ENCODE data around the gene BET1L.

The BET1L gene

DNA sequence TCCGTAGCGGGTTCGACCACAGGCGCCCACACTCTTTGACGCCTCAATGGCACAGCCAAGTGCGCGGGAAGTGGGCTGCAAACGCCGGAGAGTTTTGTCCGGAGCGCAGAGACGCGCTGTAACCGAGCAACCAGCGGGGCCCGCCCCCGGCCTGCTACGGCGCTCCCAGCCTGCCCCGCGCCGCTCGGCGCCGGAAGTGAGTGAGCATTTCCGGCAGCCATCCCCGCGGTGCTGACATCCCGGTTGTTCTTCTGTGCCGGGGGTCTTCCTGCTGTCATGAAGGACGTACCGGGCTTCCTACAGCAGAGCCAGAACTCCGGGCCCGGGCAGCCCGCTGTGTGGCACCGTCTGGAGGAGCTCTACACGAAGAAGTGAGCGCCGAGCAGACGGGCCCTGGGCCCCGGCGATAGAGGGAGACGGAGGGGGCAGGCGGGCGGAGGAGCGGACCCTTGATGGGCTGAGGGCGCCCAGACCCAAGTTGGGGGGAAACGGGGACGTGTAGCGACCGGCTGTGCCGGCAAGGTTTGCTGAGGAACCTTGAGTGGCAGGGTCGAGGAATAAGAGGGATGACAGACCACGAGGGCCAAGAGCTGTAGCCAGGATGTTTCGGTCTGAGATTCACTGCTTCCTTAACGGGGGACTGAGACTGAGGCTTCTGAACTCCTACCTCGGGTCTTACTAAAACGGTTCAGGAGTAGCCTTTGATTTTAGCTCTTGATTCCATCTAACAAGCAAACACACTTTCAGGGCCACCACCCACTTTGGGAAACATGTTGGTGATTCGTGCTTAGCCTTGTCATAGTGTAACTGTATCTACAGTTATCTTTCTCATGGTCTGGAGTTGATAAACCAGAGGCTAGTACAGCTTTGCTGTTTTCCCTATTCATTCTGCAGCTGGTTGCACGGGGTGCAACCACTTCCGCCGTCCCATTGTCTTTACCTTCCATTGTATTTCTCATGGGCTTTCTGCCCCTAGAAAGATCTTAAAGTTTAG lies 29.9 kb upstream of the BET1L start, which contains the start of gene PSMD13:
Gene PSMD13 (plus strand): TSS at position 203 of the 994 bp plus-strand sequence. CDS start 74 bp downstream, at position 277.
- H3K27me3 Mint-ChIP-seq (ENCODE audit: low read depth), result no peaks in the 10 kb centered on the region
- peaks cover 20% of the 10 kb centered on the region for H3K36me3 Mint-ChIP-seq (ENCODE audit: low read depth)
- peak; percentile 92 for DNase-seq (ENCODE audit: low spot score)
- no peaks in the 10 kb centered on the region for H3K9me3 Mint-ChIP-seq
- peaks cover 39% of the 10 kb centered on the region for H3K4me1 Mint-ChIP-seq (ENCODE audit: low read depth)
- H3K4me3 Mint-ChIP-seq, result peak within 1 kb of the TSS; percentile 98
- H3K27ac Mint-ChIP-seq, result peak within 1 kb of the TSS; percentile 99

DNA sequence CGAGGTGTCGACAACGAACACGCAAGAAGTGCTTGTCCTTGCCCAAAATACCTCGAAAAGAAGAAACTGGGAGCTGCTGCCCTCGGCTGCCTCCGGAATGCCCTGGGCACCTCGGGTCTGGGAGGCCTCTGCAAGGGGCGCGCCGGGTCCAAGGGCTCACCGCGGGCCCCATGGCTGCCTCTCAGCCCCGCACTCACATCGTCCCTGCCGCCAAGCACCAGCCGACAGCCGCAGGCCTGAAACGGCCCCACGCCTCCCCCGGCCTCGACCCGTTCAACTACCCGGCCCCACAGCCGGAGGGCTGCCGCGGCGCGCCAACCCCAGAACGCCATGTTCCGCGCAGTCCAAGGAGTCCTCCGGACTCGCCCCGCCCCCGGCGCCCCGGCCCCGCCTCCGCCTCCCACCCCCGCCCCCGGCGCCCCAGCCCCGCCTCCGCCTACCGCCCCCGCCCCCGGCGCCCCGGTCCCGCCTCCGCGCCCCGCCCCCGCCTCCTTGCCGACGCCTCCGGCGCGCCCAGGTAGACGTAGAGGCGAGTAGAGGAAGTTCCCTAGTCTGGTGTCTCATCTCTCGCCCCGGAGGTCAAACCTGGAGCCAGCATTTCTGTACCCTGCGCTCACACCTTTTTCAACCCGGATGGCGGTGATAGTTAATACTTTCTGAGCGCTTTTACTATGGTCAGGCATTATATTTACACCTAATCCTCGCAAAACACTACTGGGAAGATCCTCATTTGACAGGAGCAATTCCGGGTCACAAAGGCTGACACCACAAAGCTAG lies 29.0 kb upstream of the BET1L start, which contains the start of gene SIRT3:
Gene SIRT3 (minus strand): TSS at position 346 of the 777 bp plus-strand sequence. CDS start 14 bp downstream, at position 332.
- Mint-ChIP-seq H3K36me3 (ENCODE audit: low read depth) (peaks cover 11% of the 10 kb centered on the region), H3K27ac (peak within 1 kb of the TSS; percentile 99), H3K4me1 (ENCODE audit: low read depth) (peaks cover 32% of the 10 kb centered on the region), H3K9me3 (no peaks in the 10 kb centered on the region), H3K27me3 (ENCODE audit: low read depth) (no peaks in the 10 kb centered on the region), H3K4me3 (peak within 1 kb of the TSS; percentile 98)
- DNase-seq (ENCODE audit: low spot score), result peak; percentile 77

- DNase-seq (ENCODE audit: low spot score), result no peak
- peak overlapping the region; percentile 90 for H3K4me3 Mint-ChIP-seq
- peaks cover 9% of the 10 kb centered on the region for H3K36me3 Mint-ChIP-seq (ENCODE audit: low read depth)
- peak overlapping the region; percentile 85 for H3K27ac Mint-ChIP-seq
- no peaks in the 10 kb centered on the region for H3K9me3 Mint-ChIP-seq
- no peaks in the 10 kb centered on the region for H3K27me3 Mint-ChIP-seq (ENCODE audit: low read depth)
- H3K4me1 Mint-ChIP-seq (ENCODE audit: low read depth), result peaks cover 31% of the 10 kb centered on the region
Observed at GRCh38 chr11:235609-235996, 28.4 kb upstream of the BET1L start.

- no peaks in the 10 kb centered on the region for H3K27me3 Mint-ChIP-seq (ENCODE audit: low read depth)
- DNase-seq (ENCODE audit: low spot score), result no peak
- H3K9me3 Mint-ChIP-seq, result no peaks in the 10 kb centered on the region
- H3K4me3 Mint-ChIP-seq, result peak overlapping the region; percentile 90
- peaks cover 28% of the 10 kb centered on the region for H3K4me1 Mint-ChIP-seq (ENCODE audit: low read depth)
- peak overlapping the region; percentile 85 for H3K27ac Mint-ChIP-seq
- peaks cover 6% of the 10 kb centered on the region for H3K36me3 Mint-ChIP-seq (ENCODE audit: low read depth)
Observed at GRCh38 chr11:235180-235579, 28.0 kb upstream of the BET1L start.

DNA sequence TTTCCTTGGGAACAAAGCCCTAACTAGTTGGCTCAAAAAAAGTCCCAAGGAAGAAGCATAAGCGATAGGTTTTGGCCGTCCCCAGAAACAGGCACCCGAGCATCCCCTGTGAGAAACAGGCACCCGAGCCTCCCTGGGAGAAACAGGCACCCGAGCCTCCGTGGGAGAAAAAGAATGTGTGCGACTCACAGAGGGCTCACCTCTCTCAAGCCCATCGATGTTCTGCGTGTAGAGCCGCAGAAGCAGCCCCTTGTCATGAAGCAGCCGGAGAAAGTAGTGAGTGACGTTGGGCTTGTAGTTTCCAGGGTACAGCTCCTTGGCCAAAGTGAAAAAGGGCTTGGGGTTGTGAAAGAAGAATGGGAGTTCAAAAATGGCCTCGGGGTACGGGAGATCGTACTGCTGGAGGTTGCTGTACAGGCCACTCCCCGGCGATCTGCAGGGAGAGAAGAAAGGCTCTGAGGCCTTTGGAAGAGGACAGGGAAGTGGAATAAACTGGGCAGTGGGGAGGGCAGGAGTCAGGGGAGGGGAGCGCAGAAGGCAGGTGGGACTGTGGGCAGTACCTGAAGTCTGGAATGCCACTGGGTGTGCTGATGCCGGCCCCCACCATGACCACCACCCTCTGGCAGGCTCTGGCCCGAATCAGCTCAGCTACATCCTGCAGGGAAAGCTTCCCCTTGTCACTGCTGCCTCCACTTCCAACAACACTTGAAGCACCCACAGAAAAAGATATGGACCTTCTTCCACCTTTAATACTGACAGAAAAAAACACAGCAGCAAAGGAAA lies 25.8 kb upstream of the BET1L start:
- peaks cover 3% of the 10 kb centered on the region for H3K36me3 Mint-ChIP-seq (ENCODE audit: low read depth)
- H3K27ac Mint-ChIP-seq, result no peak overlapping the region
- DNase-seq (ENCODE audit: low spot score), result no peak
- no peaks in the 10 kb centered on the region for H3K27me3 Mint-ChIP-seq (ENCODE audit: low read depth)
- H3K9me3 Mint-ChIP-seq, result no peaks in the 10 kb centered on the region
- peaks cover 13% of the 10 kb centered on the region for H3K4me1 Mint-ChIP-seq (ENCODE audit: low read depth)
- no peak overlapping the region for H3K4me3 Mint-ChIP-seq

DNA sequence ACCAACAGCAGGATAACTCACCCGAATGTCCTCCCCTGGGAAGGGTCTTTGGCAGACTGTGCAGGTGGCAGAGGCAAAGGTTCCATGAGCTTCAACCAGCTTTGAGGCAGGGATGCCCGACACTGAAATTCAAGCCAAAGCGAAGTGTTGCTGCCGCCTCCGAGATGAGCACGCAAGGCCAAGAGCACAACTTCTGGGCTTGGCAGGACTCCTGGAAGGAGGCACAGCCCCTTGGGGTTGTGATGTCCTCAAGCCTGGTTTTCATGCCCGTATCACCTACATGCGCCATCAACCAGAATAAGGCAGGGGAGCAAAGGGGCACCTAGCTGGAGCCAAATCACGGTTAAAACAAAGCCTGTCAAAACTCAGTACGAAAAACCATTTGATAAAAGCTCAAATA lies 23.2 kb upstream of the BET1L start:
- Mint-ChIP-seq H3K4me3 (no peak overlapping the region), H3K27me3 (ENCODE audit: low read depth) (no peaks in the 10 kb centered on the region), H3K27ac (no peak overlapping the region), H3K4me1 (ENCODE audit: low read depth) (peaks cover 11% of the 10 kb centered on the region), H3K36me3 (ENCODE audit: low read depth) (peaks cover 5% of the 10 kb centered on the region), H3K9me3 (no peaks in the 10 kb centered on the region)
- no peak for DNase-seq (ENCODE audit: low spot score)

DNA sequence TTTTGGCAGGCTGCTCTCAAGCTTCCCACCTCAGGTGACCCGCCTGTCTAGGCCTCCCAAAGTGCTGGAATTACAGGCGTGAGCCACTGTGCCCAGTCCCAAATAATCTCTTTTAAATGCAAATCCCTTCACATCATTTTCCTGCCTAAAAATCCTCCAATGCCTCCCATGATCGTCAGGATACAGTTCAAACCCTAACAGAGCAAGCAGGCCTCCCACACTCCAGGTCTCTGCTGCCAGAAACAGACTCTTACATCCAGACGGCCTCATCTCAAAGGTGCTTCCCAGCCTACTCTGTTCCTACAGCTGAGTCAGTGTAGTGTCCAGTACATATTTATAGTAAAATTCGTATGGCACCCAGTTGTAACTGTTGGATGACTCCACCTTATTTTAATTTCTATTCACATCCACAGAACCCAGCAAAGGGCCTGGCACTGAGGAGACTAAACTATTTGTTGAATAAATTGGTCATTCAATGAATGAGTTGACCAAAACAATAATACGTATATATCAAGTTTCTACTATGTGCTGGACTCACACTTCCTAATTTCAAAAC lies 20.7 kb upstream of the BET1L start:
- Mint-ChIP-seq H3K27me3 (ENCODE audit: low read depth) (no peaks in the 10 kb centered on the region), H3K4me1 (ENCODE audit: low read depth) (peaks cover 6% of the 10 kb centered on the region), H3K27ac (no peak overlapping the region), H3K9me3 (no peaks in the 10 kb centered on the region), H3K4me3 (no peak overlapping the region), H3K36me3 (ENCODE audit: low read depth) (peaks cover 8% of the 10 kb centered on the region)
- no peak for DNase-seq (ENCODE audit: low spot score)

DNA sequence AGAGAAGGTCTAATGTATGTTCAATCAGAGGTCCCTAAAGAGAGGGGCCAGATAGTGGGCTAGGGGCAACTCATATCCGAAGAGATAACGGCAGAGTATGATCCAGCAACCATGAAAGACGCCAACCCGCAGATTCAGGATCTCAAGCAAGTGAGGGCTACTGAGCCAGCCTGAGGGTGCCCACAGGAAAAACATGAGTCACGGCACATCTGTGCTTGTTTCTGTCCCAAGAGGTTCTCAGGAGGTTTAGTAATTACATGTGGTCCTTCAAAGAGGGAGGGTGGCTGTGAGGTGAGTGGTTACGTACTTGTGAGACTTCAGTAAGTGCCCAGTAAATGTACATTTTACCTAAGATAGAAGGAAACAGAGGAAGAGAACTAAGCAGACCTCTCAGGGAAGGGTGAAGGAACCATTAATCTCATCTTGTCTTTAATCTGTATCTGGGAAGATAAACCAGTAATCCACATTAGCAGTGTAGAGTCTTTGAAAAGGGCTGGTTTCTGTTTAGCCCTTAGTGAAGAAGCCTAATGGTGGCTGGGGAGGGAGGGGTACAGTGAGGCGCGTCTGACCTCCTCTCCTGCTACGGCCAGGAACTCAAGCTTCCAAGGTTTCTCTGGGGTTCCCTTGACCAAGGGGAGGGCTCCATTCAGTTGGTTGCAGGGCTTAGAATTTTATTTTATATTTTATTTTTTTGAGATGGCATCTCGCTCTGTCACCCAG lies 18.7 kb upstream of the BET1L start:
- H3K4me3 Mint-ChIP-seq, result no peak overlapping the region
- peaks cover 6% of the 10 kb centered on the region for H3K4me1 Mint-ChIP-seq (ENCODE audit: low read depth)
- no peak overlapping the region for H3K27ac Mint-ChIP-seq
- no peaks in the 10 kb centered on the region for H3K9me3 Mint-ChIP-seq
- H3K27me3 Mint-ChIP-seq (ENCODE audit: low read depth), result no peaks in the 10 kb centered on the region
- DNase-seq (ENCODE audit: low spot score), result no peak
- H3K36me3 Mint-ChIP-seq (ENCODE audit: low read depth), result peaks cover 8% of the 10 kb centered on the region

DNA sequence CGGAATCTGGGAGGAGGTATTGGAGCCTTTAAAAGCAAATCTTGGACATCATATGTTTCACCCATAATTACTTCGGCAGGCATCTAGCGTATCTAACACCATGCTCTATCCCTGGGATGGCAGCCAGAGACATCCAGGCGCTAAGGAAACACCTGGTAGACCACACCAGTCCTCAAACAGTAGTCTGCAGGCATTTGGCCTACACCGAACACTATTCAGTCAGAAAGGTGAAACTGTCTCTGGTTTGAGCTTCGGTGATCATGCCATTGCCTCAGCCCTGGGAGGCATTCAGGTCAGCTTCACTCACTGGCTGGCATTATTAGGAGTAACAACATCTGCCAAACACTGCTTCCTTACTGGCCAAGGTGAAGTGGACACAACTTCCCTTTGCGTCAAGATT lies 17.2 kb upstream of the BET1L start:
- DNase-seq (ENCODE audit: low spot score), result no peak
- no peaks in the 10 kb centered on the region for H3K9me3 Mint-ChIP-seq
- H3K27ac Mint-ChIP-seq, result no peak overlapping the region
- no peak overlapping the region for H3K4me3 Mint-ChIP-seq
- H3K36me3 Mint-ChIP-seq (ENCODE audit: low read depth), result peaks cover 8% of the 10 kb centered on the region
- no peaks in the 10 kb centered on the region for H3K27me3 Mint-ChIP-seq (ENCODE audit: low read depth)
- peaks cover 6% of the 10 kb centered on the region for H3K4me1 Mint-ChIP-seq (ENCODE audit: low read depth)

GRCh38 chr11:223884-224283 lies 16.7 kb upstream of the BET1L start:
- Mint-ChIP-seq H3K9me3 (no peaks in the 10 kb centered on the region), H3K4me1 (ENCODE audit: low read depth) (peaks cover 6% of the 10 kb centered on the region), H3K27me3 (ENCODE audit: low read depth) (no peaks in the 10 kb centered on the region), H3K27ac (no peak overlapping the region), H3K36me3 (ENCODE audit: low read depth) (peaks cover 12% of the 10 kb centered on the region), H3K4me3 (no peak overlapping the region)
- no peak for DNase-seq (ENCODE audit: low spot score)

GRCh38 chr11:223026-223789 lies 16.0 kb upstream of the BET1L start:
- Mint-ChIP-seq H3K27me3 (ENCODE audit: low read depth) (no peaks in the 10 kb centered on the region), H3K36me3 (ENCODE audit: low read depth) (peaks cover 9% of the 10 kb centered on the region), H3K4me1 (ENCODE audit: low read depth) (peaks cover 6% of the 10 kb centered on the region), H3K4me3 (no peak overlapping the region), H3K27ac (no peak overlapping the region), H3K9me3 (no peaks in the 10 kb centered on the region)
- DNase-seq (ENCODE audit: low spot score), result no peak

DNA sequence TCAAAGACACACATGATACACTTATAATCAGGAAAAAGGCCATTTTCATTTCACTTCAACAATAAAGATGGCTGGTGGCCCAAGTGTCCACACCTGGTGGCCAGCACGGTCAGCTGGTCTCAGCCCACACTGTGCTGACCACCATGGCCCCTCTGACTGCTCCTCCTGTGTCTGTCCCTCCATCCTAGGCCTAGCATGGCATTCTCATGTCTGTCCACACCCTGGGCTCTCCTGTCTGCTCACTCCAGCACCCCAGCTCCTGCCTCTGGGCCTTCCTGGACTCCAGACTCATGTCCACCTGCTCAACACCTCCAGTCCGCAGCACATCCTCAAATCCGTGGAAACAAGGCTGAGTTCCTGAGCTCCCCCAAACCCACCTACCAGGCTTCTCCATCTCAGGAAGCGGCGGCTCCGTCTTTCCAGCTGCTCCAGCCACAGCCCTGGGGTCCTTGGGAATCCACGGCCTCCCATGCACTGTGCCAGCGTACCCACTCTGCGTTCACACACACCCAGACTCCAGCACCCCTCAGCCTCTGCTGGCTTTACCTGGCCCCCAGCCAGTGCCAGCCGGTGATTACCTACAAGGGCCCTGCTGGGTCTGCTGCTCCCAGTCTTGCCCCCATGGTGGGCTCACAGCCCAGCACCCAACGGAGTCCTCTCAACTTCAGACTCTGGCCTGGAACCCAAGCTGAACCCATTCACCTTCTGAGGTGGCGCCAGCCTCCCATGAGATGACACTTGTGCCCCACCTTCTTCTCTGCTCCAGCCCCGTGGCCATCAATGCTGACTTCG lies 15.0 kb upstream of the BET1L start:
- H3K27ac Mint-ChIP-seq, result no peak overlapping the region
- H3K4me3 Mint-ChIP-seq, result no peak overlapping the region
- peaks cover 13% of the 10 kb centered on the region for H3K36me3 Mint-ChIP-seq (ENCODE audit: low read depth)
- no peaks in the 10 kb centered on the region for H3K9me3 Mint-ChIP-seq
- H3K4me1 Mint-ChIP-seq (ENCODE audit: low read depth), result peaks cover 11% of the 10 kb centered on the region
- no peak for DNase-seq (ENCODE audit: low spot score)
- H3K27me3 Mint-ChIP-seq (ENCODE audit: low read depth), result no peaks in the 10 kb centered on the region
